Middle frontal gyrus (tissue), 1 donor: ENCODE measurements around the gene ZBTB20.
A peak's percentile ranks its signal among the peaks of the same experiment; 100 is the strongest.

Experiments used
- DNase-seq: peaks from one replicate; pipeline ENCODE4 v3.0.0-alpha.2; 2015; ENCODE audit warnings: low spot score; ENCODE audit errors: extremely low spot score

The ZBTB20 gene

DNA sequence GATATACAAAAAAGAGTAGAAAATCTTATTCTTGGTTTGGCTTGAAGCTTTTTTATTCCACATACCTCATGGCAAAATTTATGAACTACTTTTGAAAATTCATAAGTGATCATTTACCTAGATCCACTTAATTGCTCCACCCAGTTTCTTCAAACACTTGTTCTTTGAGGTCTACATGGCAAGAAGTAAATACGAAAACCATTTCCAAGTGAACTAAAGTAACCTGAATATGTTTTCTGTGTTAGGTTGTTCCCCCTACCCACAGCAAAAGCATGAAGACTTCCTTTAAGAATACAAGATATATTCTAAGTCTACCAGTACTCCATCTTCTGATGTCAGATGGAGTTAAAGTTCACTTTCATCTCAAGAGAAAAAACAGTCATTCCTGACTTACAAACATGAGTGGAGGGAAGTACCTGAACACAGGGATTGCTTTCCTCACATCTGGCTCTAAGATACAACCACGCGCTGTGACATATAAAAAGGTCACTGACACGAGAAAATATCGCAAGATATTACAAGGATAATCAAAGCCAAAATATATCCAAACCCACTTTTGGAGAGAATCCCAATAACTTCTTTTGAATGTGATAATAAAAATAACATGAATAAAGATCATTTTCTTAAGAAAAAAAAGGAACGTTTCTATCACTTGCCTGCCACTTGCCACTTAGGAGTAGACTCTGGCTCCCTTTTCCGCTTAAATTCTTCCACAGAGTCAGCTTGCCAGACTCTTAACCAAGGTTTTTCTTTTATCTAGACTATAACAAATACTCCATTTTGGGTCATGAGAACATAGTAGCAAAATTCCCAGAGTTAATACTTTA is 428.8 kb downstream of the ZBTB20 start:
- no peak for DNase-seq

DNA sequence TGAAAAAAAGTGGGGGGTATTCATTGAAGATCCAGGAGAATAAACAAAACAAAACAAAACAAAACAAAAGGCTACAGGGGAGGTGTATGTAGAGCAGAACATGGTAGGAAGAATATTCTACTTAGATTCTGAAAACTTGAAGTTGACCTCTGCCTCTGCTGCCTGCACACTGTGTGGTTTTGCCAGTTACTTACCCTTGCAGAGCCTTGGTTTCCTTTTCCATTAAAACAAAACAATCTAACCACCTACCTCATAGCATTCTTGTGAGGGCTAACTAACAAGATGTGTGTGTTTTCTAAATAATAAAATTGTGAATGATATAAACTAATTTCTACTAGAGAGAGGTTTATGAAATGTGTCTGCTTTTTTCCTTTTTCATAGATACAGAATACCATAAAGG is 430.2 kb downstream of the ZBTB20 start:
- DNase-seq: no peak

DNA sequence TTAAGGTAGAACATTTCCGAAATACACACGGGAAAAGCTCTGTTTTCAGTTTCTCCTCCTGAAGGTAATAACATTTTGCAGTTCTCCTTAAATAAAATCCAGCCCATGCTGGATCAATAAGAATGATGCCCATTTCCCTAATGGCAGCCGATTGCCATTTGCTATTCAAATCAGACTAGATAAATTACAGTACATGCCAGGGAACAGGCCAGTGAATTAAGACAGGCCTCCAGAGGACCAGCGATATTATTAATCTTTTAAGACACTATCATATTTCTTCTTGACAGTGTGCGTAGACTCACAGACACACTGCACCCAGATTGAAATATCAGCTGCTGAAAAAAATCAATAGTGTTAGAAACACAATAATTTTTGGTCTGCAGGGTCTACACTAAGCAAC is 431.0 kb downstream of the ZBTB20 start:
- no peak for DNase-seq

DNA sequence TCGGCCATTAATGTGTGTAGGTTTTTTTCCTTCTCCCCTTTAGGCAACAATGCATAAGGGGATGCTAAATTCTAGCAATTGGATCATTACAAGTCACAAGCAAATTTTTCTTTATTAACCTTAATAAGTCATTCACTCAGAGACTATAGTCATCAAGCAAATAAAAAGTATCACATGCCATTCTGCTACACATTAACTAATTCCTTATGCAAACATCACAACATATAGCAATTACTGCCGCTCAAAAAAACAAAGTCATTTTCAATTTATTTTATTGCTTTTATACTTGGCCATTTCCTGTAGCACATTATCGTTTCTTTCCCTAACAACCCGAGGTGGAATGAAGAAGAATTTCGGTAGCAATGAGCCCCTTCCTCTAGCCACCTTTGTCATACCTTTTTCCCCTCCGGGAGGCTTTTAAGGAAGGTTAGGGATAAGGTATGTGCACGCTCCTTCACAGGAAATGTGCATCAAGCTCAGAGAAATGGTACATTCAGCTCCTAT is 432.1 kb downstream of the ZBTB20 start:
- no peak for DNase-seq

DNA sequence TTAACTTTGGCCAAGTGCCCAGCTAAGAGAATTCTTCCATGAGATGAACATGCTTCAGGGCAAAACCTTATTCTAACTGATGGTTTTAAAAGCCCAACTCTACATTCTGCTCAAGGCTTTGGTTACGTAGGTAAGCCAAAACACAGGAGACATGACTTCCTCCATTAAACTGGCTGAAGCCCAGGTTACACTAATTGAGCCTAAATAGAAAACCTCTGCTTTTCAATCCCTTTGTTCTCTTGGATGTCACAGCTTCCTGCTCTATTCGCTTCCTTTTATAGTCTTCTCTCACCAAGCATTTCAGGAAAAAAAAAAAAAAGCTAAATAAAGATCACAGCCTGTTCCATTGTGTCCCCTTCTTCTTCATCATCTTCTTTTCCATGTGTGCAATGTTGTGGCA is 432.9 kb downstream of the ZBTB20 start:
- DNase-seq: no peak

DNA sequence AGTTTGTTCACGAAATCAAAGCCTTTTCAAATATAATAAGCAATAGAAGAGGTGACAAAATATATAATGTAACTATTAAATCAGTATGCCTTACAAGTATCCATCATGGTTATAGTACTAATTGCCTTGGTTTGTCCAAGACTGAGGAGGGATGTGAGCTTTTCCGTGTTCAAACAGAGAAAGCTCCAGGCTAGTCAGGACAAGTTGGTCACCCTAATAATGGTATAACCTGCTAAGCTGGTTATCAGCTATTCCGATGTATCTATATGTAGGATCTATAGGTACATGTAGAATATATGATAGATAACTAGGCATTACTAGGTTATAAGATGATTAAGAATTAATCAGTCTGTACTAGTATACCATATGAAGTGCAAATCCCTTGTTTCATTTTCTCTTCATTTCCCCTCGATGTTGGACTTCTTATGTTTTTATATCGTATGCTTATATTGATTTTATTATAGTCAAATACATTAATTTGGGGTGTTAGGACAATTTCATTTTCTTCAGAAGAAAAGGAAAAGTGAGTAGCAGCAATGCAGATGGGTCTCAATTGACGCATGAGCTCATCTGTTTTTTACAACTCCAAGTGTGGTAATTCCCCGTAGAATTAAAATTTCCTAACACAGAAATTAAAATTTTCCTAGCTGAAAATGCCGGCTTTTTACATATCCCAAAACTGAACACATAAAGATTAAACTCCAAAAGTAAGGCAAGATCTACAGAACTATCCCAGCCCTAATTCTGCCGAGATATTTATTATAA is 434.2 kb downstream of the ZBTB20 start:
- no peak for DNase-seq

DNA sequence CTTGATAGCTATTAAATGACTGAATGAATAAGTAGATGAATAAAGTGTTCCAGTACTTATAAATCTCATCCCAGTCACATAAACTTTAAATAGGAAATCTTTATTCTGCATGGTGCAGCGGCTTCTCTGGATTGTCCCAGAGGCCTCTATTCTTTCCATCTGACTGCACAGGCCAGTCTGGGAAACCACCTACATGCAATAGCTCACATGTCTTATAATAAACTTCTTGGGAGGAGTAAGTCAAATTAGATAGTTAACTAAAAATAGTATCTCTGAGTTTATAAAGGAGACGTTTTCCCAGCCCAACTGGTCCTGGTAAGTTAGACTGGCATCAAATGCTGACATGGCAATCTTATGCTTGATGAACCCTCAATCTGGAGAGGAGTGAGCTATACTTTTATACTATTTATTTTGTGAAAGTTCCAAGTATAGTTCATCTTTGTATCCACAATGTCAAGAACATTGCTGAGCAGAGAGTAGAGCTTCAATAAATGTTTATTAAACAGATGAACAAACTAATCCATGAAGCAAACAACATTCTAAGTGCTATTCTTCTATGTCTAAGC is 435.7 kb downstream of the ZBTB20 start:
- DNase-seq: no peak

DNA sequence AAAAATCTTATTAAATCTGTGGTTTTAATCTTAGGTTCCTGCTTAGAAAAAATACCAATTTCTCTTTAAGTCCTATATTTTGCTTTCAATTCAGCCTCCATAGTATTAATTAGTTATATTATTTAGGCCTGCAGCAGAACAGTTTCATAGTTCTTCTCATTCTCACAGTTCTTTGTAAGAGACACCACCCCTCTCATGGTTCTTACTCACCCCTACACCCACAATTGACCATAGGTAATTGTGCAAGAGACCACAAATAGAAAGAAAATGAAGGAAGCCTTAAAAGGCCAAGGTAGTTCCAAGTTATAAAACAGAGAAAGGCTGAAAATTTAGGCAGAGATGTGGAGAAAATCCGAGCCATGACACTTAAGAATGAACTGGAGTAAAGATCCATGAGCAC is 438.0 kb downstream of the ZBTB20 start:
- no peak for DNase-seq

DNA sequence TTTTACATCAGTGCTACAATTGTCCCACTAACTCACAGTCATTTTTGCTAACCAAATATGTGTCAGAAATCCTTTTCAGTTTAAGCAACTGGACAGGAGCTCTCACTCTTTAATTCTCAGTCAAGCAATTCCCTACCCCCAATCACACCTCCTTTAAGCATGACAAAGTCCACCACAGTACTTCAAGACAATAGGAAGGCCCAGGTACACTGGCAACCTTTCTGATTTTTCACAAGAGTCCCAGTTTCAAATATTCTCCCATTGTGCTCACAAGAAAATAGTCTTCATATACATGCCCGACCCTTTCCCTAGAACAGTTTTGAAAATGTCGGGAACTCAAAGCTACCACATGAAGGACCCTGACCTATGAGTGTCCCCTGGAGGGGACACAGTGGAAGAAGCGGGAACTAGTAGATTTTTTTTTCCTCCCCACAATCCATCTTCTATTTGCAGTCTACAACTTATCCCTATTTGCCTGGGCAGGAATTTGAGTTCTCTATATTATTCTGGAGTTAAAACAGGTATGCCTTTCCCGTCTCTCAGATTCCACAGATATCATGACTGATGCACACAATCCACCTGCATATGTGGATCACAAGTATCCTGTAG is 439.7 kb downstream of the ZBTB20 start:
- DNase-seq: no peak

DNA sequence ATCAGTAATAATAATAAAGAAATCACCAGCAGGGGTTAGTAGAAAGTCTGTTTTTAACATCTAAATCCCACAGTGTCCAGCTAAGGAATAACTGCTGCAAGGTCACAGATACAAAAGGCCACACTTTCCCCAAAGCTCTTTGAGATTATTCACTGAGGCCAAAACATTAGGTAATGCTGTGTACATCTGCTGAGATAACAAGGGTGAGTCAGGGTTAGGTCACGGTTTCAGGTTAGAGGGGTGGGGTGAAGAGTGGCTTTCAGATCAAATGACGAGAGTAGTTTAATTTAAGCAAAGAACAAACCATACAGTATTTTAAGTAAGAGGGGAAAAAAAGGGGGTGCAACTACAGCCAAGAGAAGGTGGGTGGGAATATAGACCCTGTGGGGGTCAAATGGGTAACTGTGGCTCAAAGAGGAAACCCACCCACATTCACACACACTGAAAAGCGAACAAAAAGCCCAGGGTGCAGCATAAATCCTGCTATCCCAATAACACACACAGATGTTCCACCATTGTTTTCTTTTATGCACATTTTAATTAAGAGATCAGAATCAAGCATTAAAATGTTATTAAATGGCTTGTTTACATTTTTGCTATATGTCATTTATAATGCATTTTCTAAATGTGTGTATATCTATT is 440.4 kb downstream of the ZBTB20 start:
- DNase-seq: no peak

DNA sequence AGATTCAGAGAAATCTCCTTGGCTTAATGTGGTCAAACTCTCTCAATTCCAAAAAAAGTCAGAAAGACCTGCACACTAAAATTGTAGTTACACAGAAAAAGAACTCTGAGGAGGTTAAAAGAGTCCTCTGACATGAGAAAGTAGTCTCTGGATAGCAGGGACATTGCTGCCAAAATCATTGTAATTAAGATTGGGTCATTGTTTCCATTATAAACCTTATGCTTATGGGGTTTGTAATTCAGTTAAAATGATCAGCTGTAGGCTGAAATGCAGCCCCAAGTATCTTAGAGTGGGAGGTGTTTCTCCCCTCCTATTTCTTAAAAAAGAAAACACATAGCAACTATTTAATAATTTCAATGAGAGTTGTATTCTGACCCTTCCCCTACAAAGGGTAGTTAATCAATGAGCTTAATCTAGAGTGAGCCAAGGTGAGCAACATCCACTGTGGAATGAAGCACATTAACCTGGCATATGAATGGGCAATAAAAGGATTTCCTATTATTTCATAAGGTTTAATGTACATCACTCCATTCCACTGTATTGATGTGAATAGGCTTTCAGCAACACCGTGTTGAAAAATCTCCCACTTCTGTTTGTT is 446.4 kb downstream of the ZBTB20 start:
- no peak for DNase-seq

DNA sequence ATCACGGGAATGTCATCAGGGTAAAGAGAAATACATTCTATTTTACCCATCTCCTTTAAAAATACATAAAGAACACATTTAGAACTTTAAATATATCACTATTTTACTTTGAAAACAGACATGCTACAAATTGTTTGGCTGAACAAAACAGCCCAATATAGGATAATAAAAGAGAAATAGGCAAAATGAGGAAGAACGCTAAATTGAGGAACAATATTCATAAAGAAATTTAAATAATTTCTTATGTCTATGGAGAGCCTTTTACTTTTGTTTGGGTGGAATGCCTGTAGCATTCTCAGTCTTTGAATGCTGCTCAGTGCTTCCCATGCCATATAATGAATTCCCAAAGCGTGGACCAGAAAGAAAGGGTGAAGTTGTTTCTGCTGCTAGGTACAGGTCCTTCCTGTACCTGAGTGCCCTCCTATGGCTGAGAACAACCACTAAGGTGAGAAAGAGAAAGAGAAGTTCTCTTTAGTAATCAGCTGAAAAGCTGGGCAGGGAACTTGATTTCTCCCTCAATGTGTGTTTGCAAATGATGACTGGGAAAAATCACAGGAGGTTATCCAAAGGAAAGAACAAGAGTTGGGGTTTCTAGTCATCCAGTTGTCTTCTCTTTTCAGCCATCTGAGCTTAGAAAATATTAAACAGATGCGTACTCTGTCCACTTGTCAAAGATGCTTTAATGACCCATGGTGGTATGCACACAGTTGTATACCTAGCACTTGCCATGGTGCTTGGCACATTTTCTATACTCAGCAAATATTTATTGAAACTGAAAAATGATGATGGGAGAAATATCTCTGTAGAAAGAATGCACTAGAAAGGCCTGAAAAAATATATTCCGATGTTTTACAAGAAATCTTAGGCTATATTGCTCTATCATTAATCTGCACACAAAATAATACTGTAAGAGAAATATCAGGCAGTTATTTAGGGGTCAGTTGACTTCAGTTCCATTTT is 448.7 kb downstream of the ZBTB20 start:
- DNase-seq: no peak

DNA sequence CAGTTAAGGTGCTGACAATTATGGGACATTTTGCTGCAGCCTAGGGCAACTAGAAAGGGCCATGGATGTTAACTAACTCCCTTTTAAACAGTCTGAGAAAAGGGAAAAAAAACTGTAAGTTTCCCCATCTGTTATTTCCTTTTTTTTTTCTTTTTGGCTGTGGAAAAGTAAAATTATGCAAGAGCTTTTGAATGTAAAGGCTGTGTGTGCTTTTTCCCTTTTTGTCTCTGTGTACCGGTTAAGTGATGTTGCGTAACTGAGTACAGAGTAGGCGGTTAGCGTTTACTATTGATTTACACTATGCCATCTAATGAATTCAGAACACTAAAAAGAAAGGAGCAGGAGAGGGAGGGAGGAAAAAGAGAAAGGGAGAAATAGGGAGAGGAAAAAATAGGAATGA is 449.7 kb downstream of the ZBTB20 start:
- peak; percentile 15 for DNase-seq

DNA sequence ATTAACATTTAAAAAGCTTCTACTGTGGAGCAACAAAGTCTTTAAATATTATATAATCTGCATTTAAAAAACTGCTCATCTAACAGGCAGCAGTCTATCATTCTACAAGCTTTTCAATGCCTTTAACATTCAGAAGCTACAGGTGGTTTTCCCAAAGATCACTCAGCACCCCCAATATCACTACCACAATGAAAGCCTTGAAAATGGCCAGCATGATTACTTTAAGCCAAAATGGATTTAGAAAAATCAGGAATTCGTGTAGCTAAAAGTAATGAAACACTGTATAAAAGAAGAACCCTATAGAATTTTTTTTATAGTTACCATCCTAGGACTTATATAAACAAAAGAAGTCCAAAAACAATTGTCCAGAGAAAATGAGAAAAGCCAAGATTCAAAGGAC is 452.8 kb downstream of the ZBTB20 start:
- no peak for DNase-seq

DNA sequence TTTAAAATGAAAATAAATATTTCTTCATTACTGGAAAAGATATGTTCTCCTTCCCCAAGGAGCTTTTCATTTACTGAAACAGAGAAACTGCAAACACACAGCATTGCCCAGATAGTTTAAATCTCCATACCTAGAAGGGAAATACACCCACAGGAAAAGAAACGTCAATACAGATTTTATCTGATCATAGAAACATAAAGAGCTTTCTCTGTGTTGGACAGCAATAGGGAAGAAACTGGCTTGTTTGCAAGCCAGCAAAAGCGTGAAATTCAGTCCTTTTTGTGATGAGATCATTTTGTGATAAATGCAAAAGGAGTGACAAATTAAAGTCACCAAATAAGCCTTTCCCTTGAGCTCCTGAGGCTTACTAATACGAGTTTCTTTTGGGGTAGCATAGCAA is 455.2 kb downstream of the ZBTB20 start:
- DNase-seq: no peak

DNA sequence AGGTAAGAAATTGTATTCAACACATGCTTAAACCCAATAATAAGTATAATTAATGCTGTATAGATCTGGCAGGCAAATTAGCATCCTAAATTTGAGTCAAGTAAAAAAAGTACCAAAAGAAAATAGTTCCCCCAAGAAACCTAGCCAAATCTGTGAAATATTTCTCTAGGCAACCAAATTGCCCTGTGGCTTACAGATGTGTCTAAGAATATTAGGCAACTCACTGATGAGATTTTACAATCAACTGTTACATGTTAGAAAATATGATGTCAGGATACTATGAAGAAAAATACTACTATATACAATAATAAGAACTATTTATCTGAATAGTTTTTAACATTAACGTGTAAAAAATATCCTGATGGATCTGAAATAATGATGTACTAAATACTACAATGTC is 456.2 kb downstream of the ZBTB20 start:
- DNase-seq: no peak

DNA sequence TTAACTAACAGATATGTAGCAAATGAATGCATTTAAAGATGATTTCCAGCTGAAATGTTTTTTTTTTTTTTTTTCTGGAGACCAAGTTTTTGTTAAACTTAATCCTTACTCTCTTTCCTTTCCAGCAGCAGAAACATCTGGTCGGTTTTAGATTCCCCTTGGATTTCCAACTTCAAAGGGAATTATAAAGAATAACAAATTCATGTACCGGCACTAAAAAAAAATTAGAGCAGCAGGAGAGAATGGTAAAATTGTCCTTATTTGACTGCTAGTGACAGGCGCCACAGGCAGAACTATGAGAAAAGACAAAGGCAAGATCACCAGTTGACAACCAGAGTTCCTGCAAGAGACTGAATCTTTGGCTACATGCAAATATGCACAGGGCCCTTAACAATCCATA is 459.9 kb downstream of the ZBTB20 start:
- no peak for DNase-seq

DNA sequence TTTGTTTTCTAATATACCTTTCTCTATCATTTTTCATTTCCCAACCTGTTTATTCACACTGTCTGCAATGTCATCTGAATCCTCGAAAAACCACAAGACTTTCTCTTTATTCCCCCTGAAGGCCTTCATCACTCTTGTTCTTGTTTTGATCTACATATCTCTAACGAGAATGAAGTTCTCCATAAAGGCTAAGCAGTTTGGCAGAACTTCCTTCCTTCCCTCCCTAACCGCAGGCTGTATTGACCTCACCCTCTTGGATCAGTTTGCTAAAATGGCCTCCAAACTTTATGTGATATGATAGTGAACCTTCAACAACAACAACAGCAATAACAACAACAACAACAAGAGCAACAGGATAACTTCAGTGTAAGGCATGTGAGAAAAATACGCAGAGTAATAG is 460.5 kb downstream of the ZBTB20 start:
- no peak for DNase-seq

DNA sequence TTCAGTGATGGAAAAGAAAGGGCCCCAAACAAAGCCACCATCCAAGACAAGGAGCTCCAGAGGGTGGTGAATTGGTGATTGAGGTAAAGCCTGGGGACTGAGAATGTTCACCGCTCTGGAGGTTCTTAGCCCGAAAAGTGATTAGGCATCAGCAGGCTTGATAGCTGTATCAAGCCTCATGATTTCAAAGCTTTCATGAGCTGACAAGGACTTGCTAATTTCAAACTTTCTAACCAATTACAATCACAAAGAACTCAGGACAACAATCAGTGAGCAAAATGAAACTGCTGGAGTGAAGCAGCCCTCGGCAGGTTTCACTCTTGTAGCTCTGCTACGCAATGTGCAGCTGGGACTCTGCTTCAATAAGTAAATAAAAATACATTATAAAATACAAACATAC is 461.9 kb downstream of the ZBTB20 start:
- no peak for DNase-seq

DNA sequence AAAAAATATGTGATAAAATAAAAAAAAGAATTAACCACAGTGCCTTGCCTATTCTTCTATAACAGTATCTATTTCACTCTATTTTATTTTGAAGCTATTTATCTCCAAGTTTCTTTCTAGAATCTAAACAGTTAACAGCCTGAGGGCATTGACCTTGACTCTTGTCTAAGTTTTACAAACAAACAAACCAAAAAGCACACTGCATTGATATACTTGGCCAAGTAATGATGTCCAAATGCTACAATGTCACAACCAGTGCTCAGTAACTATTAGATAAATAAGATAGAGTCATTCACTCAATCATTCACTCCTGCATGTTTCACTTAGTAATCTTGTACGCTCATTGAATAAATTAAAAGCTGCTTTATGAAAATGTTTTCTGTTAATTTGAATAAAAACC is 466.8 kb downstream of the ZBTB20 start:
- no peak for DNase-seq
